NCI-H1048 (cell line): ENCODE data around the gene OPN3.

ENCODE experiments used
- DNase-seq: peaks from one replicate; lab custom pipeline; 2025; lab: John Stamatoyannopoulos, UW

The OPN3 gene

DNA sequence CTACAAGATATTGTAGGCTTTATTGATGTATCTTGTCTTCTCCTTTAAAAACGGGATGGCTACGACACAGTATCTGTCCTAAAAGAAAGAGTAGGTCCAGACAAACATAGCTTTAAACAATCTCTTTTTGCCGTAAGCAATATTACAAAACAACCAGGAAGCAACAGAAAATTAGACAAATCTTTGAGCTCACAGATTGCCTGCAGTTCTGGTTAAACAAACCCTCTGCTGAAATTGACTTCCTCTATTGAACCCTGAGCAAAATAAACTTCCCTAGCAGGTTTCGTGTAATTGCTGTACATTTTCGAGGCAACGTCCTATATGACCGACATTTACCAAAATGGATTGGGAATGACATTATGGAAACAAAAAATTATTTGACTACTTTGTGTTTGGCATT lies 50.6 kb downstream of the OPN3 start:
- DNase-seq, result no peak

DNA sequence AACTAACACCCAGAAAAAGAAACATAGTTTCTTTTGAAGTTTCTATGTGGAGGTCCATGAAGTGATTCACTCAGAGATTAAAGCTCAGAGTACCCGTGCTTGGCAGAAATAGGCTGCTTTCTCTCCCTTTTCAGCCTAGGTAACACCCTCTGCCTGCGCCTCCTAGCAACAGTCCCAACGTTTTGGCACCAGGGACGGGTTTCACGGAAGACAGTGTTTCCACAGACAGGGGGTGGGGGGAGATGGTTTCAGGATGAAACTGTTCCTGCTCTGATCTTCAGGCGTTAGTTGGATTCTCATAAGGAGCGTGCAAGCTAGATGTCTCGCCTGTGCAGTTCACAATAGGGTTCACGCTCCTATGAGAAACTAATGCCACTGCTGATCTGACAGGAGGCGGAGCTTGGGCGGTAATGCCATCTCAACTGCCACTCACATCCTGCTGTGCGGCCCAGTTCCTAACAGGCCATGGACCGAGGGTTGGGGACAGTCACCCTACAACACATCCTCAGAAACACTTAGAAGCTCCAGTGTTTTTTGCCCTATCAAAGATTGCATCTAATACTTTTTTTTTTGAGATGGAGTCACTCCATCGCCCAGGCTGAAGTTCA lies 53.2 kb downstream of the OPN3 start:
- DNase-seq, result no peak

- DNase-seq, result no peak
Observed at GRCh38 chr1:241582921-241583321, 57.2 kb downstream of the OPN3 start.

GRCh38 chr1:241579434-241579833 lies 60.7 kb downstream of the OPN3 start:
- DNase-seq, result no peak

GRCh38 chr1:241574154-241574553 lies 66.0 kb downstream of the OPN3 start:
- no peak for DNase-seq

- DNase-seq, result no peak
Observed at GRCh38 chr1:241569848-241570247, 70.3 kb downstream of the OPN3 start.

GRCh38 chr1:241560849-241561187 lies 79.4 kb downstream of the OPN3 start:
- no peak for DNase-seq

- no peak for DNase-seq
Observed at GRCh38 chr1:241560146-241560848, 79.9 kb downstream of the OPN3 start.

DNA sequence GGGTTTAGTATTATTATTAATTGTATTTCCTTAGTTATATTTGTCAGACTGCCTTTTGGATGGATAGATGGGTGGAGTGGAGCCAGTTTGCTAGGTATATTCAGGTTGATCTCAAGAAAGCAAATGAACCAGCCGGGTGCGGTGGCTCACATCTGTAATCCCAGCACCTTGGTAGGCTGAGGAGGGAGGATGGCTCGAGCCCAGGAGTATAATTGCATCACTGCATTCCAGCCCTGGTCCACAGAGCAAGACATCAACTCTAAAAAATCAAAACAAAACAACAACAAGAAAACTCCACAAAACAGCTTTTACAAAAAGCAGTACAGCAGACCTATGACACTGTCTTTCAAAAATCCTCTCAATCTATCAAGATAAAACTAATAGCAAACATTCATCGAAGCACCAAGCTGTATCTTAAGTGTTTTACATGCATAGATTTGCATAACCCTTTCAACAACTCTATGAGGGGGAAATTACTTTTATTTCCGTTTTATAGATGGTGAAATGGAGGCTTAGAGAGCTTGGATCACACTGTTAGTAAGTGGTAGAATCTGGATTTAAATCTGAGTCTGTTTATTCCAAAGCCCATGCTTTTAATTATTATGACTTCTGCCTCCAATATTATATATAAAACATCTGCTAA lies 82.5 kb downstream of the OPN3 start:
- DNase-seq, result no peak

- DNase-seq, result no peak
Observed at GRCh38 chr1:241557031-241557430, 83.1 kb downstream of the OPN3 start.

- DNase-seq, result no peak
Observed at GRCh38 chr1:241555526-241555925, 84.6 kb downstream of the OPN3 start.

DNA sequence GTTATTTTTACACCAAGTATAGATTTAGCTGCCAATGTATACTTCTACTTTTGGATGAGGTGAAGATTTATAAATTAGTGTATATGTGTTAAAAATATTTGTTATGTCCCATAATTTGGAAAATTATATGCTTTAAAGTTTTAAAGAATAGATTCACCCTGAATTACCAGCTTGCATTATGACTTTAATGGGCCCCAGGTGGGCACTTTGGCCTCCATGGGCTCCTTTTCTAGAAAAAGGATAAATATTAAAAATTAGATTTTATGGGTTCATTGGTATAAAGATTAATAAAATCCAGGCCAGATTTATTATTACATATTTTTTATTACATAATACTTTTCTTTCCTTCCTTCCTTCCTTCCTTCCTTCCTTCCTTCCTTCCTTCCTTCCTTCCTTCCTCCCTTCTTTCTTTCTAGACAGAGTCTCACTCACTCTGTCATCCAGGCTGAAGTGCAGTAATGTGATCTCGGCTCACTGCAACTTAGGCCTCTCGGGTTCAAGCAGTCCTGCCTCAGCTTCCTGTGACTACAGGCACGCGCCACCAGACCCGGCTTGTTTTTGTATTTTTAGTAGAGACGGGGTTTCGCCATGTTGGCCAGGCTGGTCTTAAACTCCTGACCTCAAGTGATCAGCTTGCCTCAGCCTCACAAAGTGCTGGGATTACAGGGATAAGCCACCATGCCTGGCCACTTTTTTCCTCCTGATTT lies 86.1 kb downstream of the OPN3 start:
- no peak for DNase-seq

DNA sequence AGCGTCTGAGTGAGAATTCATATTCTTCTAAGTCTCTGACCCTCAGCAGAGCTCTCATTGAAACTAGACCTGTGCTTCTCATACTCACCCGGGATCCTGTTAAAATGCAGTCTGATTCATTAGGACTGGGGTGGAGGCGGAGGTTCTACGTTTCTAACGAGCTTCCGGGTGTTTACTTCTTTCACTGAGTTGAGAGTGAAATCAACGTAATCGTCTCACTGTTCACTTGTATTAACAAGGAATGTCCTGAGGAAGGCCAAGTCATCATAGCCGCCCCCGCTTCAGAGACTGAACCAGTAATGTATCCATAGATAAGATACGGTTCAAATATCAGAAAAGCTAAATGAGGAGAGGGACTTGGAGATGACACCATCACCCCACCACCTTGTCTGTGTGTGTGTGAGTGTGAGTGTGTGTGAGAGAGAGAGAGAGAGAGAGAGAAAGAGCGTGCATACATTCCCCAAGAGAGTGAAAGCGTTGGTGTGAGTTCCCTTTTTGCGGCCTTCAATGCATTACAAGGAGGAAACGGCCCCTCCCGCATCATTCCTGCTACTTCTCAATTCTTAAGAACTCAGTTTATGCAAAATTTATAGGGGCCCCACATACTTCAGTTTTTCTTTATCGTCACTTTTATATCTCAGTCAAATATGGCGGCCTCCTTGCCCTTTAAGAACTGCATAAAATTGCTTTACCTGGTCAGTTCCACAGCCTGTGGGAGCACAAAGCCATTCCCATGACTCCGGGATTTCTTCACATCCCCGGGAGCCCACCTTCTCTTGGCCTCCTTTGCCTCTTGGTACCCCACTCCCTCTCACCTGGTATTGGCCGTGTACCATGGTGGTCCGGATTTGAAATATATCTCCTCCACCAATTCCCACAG lies 88.2 kb downstream of the OPN3 start:
- DNase-seq, result no peak

GRCh38 chr1:241550318-241550717 lies 89.9 kb downstream of the OPN3 start:
- DNase-seq, result no peak

DNA sequence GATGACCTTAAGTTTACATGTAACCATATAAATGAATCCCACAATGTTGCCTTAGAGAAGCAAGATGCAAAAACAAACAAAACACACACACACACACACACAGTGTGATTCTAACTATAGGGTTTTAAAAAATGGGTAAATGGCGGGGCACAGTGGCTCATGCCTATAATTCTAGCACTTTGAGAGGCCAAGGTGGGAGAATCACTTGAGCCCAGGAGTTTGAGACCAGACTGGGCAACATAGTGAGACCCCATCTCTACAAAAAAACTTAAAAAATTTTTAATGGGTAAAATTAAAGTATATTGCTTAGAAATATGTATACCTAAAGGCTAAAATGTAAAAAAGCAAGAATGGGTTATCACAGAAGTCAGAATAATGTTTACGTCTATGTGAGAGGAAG lies 92.2 kb downstream of the OPN3 start:
- DNase-seq, result no peak
